ENCODE measurements around the gene CPSF3. TPM values are rescaled to one million over a fixed set of nuclear protein-coding genes. Genes with fewer than 3 reads are reported as not detected.

Gene CPSF3
- total RNA-seq, 1 donor from 2014 or later, result 24.9 TPM

GRCh38 chr2:9462313-9462712 lies 38.9 kb downstream of the CPSF3 start:
- peaks cover 12% of the 10 kb centered on the region for H3K36me3 Mint-ChIP-seq (ENCODE audit: low read depth)
- H3K27ac Mint-ChIP-seq (ENCODE audit: unreplicated experiment), result no peak overlapping the region
- H3K27me3 Mint-ChIP-seq (ENCODE audit: low read depth), result no peaks in the 10 kb centered on the region
- no peak overlapping the region for H3K4me3 Mint-ChIP-seq (ENCODE audit: unreplicated experiment)
- TF ChIP-seq CTCF (IDR thresholded peaks at IDR 0.05), result no peak
- H3K9me3 Mint-ChIP-seq (ENCODE audit: low read depth), result no peaks in the 10 kb centered on the region
- no peak for DNase-seq (ENCODE audit: low spot score)
- peaks cover 4% of the 10 kb centered on the region for H3K4me1 Mint-ChIP-seq (ENCODE audit: low read depth)

GRCh38 chr2:9462886-9463697 lies 39.6 kb downstream of the CPSF3 start:
- no peak overlapping the region for H3K27ac Mint-ChIP-seq (ENCODE audit: unreplicated experiment)
- no peak overlapping the region for H3K4me3 Mint-ChIP-seq (ENCODE audit: unreplicated experiment)
- H3K4me1 Mint-ChIP-seq (ENCODE audit: low read depth), result peaks cover 4% of the 10 kb centered on the region
- no peak for TF ChIP-seq CTCF (IDR thresholded peaks at IDR 0.05)
- H3K9me3 Mint-ChIP-seq (ENCODE audit: low read depth), result no peaks in the 10 kb centered on the region
- no peaks in the 10 kb centered on the region for H3K27me3 Mint-ChIP-seq (ENCODE audit: low read depth)
- peaks cover 12% of the 10 kb centered on the region for H3K36me3 Mint-ChIP-seq (ENCODE audit: low read depth)
- DNase-seq (ENCODE audit: low spot score), result no peak

- TF ChIP-seq CTCF (IDR thresholded peaks at IDR 0.05), result no peak
- peaks cover 10% of the 10 kb centered on the region for H3K36me3 Mint-ChIP-seq (ENCODE audit: low read depth)
- no peak overlapping the region for H3K27ac Mint-ChIP-seq (ENCODE audit: unreplicated experiment)
- no peaks in the 10 kb centered on the region for H3K9me3 Mint-ChIP-seq (ENCODE audit: low read depth)
- no peak for DNase-seq (ENCODE audit: low spot score)
- peaks cover 4% of the 10 kb centered on the region for H3K4me1 Mint-ChIP-seq (ENCODE audit: low read depth)
- no peaks in the 10 kb centered on the region for H3K27me3 Mint-ChIP-seq (ENCODE audit: low read depth)
- H3K4me3 Mint-ChIP-seq (ENCODE audit: unreplicated experiment), result no peak overlapping the region
These were observed 40.2 kb downstream of the CPSF3 start for GRCh38 chr2:9463698-9464034.

GRCh38 chr2:9465170-9465569 lies 41.7 kb downstream of the CPSF3 start:
- H3K27ac Mint-ChIP-seq (ENCODE audit: unreplicated experiment), result no peak overlapping the region
- no peak overlapping the region for H3K4me3 Mint-ChIP-seq (ENCODE audit: unreplicated experiment)
- no peak for TF ChIP-seq CTCF (IDR thresholded peaks at IDR 0.05)
- peaks cover 4% of the 10 kb centered on the region for H3K4me1 Mint-ChIP-seq (ENCODE audit: low read depth)
- peaks cover 10% of the 10 kb centered on the region for H3K36me3 Mint-ChIP-seq (ENCODE audit: low read depth)
- H3K27me3 Mint-ChIP-seq (ENCODE audit: low read depth), result no peaks in the 10 kb centered on the region
- no peaks in the 10 kb centered on the region for H3K9me3 Mint-ChIP-seq (ENCODE audit: low read depth)
- no peak for DNase-seq (ENCODE audit: low spot score)

GRCh38 chr2:9466147-9466683 lies 42.8 kb downstream of the CPSF3 start:
- no peak for DNase-seq (ENCODE audit: low spot score)
- no peak for TF ChIP-seq CTCF (IDR thresholded peaks at IDR 0.05)
- Mint-ChIP-seq H3K9me3 (ENCODE audit: low read depth) (no peaks in the 10 kb centered on the region), H3K27me3 (ENCODE audit: low read depth) (no peaks in the 10 kb centered on the region), H3K4me3 (ENCODE audit: unreplicated experiment) (no peak overlapping the region), H3K4me1 (ENCODE audit: low read depth) (peaks cover 4% of the 10 kb centered on the region), H3K27ac (ENCODE audit: unreplicated experiment) (no peak overlapping the region), H3K36me3 (ENCODE audit: low read depth) (peaks cover 7% of the 10 kb centered on the region)

Data from chondrocyte (in vitro differentiated cells).